ENCODE results near the gene TENT4B.
A peak's percentile ranks its signal among the peaks of the same experiment; 100 is the strongest.
"Not testable (repeated sequence)": the region's sequence is repeated elsewhere in the genome, so short reads cannot be mapped to it uniquely, and the experiment has no call there.

TENT4B gene

DNA sequence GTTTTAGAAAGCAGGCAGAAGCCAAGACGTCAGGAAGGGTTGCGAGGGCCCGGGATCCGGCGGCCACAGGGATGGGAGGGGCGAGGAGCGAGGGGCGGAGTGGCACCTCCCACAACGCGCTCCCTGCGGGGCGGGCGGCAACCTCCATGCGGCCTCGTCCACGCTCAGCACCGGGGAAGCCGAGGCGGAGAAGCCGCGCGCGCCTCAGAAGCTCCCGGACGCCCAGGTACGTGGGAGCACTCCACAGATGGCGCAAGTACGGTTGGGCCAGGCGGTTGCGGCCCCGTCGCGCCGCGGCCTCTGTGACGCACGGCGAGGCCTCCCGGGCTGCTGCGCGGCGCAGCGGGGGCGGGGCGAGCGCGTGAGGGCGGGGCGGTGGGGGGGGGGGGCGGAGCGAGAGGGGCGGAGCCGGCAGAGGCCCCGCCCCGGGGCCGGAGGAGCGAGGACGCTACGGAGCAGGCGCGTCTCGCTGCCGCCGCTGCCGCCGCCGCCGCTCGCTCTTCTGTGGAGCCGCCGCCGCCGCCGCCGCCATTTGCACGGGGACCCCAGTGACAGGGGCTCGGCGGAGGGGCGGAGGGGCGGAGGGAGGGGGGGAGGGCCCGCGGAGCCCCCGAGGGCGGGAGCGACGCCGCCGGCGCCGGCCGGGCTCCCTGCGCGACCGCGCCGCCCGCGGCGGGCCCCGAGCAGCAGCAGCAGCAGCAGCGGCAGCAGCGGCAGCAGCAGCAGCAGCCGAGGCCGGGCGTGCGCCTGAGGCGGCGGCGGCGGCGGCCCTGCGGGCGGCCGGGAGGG, at the start of gene TENT4B:
Gene TENT4B (plus strand): TSS at position 500 of the 789 bp plus-strand sequence. CDS start 316 bp downstream, outside the sequence.
- DNase-seq, result peak; percentile 87

DNA sequence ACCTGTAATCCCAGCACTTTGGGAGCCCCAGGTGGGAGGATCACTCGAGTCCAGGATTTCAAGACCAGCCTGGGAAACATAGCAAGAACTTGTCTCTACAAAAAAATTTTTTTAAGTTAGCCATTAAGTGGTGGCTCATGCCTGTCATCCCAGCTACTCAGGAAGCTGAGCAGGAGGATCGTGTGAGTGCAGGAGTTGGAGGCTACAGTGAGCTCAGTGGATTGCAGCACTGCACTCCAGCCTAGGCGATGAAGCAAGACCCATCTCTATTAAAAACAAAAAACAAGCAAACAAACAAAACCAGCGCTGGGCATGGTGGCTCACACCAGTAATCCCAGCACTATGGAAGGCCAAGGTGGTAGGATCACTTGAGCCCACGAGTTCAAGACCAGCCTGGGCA, 49.3 kb upstream of the TENT4B start:
- DNase-seq, result no peak

DNA sequence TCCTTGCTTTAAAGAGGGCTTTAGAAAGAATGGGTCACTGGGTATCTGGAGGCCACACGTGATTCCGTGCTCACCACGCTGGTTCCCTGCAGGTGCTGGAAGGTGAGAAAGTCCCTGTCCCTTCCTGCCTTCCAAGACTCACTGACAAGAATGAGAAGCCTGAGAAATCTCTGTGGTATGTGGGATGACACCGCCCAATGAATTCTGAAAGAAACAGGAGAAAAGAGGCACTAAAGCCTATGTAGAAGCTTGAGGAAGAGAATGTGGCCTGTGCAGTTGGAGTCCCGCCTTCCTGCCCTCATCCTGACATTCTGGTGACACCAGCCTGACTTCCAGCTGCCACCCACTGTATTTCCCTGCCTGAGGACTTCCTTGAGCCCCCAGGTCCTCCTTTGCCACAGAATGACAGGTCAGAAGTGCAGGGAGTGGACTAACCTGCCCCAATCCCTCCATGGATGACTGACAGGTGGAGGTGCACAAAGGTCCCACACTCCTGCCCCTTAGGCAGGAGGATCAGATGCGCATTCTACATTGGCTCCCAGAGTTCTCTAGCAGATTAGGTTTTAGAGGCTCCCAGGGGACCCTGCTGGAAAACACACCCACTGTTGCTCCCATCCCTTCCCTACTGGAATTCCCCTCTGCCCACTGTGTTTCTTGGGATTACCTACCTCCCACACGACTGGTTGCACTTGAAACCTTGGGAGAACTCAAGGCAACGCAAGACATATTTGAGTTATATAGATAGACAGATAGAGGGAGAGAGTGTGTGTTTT, 38.6 kb upstream of the TENT4B start:
- no peak for DNase-seq

DNA sequence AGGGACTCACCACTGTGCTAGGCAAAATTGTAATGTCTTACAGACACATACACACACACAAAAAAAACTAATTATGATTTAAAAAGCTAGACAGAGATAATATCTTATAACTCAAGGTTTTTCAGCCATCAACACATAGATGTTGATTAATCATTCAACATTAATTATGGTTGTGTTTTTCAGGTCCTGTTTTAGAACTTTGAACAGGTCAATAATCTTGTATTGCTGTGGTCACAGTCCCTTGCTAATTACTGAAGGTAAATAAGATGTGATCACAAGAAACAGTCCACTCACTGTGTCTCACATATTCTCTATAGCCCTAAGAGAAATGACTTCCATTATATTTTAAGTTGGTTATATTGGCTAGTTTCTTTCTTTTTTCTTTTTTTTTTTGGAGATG, 32.4 kb upstream of the TENT4B start:
- no peak for DNase-seq

DNA sequence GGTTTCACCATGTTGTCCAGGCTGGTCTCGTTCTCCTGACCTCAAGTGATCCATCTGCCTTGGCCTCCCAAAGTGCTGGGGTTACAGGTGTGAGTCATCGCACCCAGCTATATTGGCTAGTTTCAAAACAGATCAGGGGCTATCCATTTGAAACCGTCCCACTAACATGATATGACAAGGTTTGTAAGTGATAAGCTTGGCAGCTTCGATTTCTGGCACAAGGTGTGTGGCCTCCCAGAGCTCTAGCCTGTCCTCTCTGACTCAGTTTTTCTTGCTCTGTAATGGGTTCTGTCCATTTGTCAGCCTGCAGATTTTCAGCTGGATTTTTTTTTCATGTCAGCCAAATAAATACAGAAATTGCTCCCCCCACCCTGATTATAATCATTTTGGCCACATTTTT, 31.8 kb upstream of the TENT4B start:
- DNase-seq, result no peak

DNA sequence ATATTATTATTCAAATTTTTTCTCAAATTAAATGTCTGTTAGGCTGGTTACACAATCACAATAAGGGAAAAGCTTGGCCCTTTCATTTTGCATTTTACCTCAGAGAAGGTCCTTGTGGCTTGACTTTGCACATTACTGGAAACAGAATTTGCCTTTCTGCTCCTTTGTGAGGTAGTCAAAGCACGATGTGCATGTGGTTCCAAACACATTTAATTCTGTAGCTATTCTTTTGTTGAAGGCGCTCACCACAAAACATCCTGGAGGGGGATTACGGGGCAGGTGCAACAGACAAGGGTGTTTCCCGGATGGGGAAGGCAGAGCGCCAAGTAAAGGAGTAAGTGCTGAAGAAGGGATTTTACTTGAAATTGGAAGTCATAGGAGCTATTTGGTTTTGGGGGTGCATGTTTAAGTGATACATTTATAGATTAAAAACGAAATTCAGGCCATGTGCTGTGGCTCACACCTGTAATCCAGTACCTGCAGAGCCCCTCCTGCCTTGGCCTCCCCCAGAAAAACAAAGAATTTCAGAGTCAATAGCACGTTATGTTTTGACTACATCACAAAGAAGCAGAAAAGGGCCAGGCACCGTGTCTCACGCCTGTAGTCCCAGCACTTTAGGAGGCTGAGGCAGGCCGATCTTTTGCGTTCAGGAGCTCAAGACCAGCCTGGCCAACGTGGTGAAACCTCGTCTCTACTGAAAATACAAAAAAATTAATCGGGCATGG, 31.2 kb upstream of the TENT4B start:
- DNase-seq, result peak; percentile 15

DNA sequence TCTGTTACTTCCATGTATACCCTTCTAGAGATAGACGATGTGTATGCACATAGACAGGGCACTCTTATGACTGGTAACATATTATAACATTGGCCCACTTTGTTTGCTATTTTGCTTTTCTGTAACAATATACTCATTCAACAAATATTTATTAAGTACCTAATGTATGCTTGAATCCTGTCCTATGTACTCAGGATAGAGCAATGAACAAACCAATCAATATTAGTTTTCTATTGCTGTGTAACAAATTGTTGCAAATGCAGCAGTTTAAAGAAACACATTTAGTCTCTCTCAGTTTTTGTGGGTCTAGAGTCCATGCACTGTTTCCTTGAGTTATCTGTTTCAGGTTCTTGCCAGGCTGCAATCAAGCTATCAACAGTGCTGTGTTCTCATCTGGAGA, 29.7 kb upstream of the TENT4B start:
- DNase-seq, result no peak

DNA sequence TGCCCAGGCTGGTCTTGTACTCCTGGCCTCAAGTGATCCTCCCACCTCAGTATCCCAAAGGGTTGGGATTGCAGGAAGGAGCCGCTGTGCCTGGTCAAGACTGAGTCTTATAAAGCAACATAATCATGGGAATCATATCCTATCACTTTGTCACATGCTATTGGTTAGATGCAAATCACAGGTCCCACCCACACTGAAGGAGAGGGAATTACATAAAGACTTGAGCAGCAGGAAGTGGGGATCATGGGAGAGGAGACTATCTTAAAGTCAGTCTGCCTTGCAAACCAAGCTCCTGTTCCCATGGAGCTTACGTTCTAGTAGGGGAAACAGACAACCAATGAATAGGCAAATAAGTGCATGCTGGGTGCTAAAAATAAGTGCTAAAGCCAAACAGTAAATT, 28.3 kb upstream of the TENT4B start:
- no peak for DNase-seq

DNA sequence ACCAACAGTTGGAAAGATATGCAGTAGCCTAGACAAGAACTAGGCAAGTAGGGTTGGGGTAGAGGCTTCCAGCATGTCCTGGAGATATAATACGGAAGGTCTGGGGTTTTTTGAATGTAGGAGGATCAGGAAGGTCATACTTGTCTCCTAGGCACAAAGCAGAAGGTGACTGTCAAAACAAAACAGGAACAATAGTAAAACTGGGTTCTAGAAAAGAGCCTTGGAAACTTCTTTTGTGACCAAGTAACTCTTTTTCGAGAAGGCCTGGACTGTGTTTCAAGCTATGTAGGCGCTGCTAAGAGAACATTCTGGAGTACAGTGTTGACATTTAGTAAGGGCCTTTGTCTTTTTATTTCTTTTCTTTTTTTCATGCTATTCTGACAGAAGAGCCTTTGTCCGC, 26.9 kb upstream of the TENT4B start:
- no peak for DNase-seq

DNA sequence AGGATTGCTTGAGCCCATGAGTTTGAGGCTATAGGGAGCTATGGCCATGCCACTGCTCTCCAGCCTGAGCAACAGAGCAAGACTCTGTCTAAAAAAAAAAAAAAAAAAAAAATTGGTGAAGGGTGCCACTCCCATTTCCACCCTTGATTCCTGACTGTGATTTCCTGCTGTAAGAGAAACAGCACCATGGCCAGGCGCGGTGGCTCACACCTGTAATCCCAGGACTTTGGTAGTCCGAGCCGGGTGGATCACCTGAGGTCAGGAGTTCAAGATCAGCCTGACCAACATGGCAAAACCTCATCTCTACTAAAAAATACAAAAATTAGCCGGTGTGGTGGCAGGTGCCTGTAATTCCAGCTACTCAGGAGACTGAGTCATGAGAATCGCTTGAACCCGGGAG, 20.5 kb upstream of the TENT4B start:
- not testable (repeated sequence) for DNase-seq

DNA sequence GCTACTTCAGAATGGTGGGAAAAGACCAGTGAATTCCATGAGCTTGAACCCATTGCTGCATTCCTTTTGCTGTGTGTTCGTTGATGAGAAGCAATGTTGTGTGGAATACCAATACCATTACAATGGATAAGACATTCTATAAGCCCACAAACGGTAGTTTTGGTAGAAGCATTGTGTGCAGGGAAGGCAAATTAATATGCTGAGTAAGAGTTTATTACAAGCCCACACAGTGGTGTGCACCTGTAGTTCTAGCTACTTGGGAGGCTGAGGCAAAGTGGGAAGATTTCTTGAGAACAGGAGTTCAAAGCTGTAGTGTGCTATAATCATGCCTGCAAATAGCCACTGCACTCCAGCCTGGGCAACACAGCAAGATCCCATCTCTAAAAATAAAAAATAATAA, 19.9 kb upstream of the TENT4B start:
- no peak for DNase-seq

DNA sequence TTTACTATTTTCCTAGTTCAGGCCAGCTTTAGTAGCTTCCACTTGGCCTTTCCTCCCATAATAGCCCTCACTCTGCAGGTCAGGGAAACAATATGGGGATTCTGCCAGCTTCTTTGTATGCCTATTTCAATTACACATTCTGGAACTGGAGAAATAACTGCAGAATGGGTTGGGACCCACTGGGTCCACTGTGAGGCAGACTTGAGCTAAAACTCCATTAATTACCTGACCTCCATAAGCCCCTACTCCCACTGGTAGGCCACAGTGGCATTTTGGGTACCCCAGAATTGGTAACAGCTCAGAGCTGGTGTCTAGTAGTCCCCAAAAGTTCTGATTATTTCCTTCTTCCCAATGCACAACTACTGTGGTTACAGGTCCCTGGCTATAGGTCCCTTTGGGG, 16.7 kb upstream of the TENT4B start:
- DNase-seq, result no peak

DNA sequence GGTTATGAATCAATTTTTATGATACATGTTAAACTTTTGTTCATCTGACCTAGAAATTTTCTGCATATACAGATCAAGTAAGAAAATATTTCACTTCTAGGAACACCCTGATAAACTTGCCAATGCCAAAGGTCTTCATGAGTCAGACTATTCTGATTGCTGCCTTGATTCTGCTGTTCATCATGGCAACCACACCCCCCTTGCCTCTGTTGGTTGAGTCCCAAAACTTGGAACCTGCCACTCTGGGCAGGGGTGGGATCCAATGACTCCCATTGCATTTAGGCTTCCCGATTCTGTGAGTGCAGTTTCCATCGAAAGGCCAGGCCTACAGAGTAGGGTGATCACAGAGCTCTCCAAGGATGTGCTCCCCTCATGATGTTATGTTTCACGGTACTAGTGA, 15.8 kb upstream of the TENT4B start:
- DNase-seq, result no peak

DNA sequence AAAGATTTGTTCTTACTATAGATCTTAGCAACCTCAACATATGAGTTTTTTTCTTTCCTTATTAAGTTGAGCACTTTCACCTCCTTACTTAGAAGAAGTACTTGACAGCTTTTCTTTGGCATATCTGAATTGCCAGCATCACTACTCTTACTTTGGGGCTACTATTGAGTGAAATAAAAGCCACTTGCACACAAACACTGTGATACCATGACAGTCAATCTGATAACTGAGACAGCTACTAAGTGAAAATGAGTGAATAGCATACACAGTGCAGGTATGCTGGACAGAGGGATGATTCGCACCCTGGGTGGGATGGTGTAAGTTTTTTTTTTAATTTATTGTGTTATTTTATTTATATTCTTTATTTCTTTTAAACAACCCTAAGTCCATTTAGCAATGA, 13.5 kb upstream of the TENT4B start:
- DNase-seq, result no peak

DNA sequence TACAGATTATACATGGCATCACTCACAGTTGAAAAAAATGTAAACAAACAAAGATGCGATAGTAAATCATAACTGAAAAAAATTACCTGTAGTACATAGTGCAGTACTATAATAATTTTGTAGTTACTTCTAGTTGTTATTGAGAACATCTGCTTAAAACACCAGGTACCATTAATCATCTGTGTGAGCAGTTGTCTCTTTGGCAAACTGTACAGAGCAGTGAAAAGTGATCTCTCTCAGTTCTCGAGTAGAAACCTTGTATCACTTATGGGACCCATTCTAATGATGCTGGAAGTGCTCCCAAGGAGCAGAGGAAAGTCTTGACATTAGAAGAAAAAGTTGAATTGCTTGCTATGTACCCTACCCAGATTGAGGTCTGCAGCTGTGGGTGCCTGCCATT, 8.9 kb upstream of the TENT4B start:
- no peak for DNase-seq

DNA sequence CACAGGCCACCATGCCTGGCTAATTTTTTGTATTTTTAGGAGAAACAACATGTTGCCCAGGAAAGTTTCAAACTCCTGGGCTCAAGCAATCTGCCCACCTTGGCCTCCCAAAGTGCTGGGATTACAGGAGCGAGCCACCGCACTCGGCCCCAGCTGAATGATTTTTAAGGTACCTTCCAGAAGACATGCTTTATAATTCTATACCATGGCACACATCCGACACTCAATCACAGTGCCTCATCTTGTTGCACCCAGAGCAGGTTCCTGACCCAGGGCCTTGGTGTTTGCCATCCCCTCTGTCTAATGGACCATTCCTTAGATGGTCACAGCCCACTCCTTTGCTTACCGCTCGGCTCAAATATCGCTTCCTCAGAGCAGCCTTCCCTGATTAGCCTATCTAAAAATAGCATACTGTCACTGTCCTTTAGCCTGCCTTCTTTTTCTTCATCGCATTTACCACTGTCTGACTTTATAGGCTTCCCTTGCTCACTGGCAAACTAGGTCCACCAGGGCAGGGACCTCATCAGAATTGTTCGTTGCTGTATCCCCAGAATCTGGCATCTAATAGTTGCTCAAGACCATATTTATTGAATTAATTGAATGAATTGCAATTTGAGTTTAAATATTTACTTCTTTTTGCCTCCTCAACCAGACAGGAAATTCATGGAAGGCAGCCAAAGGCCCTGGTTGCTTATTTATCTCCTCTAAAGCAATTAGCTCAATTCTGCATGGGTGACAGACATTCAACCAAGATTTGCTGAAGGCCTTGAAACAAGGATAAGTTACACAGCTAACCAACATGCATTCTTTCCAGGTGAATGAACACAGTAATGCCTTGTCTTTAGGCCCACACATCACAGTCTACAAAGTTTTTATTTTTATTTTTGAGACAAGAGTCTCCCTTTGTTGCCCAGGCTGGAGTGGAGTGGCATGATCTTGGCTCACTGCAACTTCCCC, 6.3 kb upstream of the TENT4B start:
- DNase-seq, result no peak

DNA sequence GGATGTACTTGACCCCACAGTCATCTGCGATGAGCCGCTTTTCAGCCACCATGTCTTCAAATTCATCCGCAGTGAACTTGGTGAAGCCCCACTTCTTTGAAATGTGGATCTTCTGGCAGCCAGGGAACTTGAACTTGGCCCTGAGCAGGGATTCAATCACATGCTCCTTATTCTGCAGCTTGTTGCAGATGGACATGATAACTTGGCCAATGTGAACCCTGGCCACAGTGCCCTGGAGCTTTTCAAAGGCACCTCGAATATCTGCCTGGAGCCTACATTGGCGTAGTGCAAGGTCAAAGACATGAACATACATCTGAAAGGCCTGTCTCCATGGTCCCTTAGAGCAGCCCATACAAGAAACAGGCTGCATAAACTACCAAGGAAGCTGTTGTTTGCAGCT, 1.8 kb upstream of the TENT4B start:
- DNase-seq, result no peak

DNA sequence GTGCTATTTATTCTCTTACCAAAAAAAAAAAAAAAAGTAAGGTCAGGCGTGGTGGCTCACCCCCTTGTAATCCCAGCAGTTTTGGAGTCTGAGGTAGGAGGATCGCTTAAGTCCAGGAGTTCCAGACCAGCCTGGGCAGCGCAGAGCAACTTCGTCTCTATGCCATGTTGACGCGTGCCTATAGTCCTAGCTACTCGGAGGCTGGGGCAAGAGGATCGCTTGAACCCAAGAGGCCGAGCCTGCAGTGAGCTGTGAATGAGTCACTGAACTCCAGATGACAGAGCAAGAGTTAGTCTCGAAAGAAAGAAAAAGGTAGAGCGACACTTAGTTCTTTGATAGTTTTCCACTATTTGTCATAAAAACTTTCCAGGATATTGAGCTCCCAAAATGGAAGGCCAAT, 1.4 kb upstream of the TENT4B start:
- DNase-seq, result peak; percentile 33

DNA sequence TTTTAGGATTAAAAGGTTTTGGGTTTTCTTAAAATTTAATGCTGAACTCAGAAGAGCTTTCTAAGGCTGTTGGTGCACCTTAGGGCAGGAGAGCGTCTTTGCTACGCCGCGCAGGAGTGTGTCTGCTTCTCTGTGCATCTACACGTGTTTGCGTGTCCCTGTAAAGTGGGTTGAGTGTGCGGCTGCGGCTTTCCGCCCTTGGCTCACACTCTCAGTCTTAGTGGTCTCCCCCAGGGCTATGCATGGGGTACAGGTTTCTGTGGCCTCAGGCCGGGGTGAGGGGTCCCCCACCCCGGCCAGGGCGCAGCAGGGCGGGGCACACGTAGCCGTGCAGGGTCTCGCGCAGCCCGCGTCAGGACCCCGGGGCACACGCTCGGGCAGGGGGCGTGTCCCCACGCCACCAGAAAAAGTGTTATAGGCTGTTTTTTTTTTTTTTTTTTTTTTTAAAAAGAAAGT, 727 bp upstream of the TENT4B start:
- DNase-seq, result peak; percentile 75

DNA sequence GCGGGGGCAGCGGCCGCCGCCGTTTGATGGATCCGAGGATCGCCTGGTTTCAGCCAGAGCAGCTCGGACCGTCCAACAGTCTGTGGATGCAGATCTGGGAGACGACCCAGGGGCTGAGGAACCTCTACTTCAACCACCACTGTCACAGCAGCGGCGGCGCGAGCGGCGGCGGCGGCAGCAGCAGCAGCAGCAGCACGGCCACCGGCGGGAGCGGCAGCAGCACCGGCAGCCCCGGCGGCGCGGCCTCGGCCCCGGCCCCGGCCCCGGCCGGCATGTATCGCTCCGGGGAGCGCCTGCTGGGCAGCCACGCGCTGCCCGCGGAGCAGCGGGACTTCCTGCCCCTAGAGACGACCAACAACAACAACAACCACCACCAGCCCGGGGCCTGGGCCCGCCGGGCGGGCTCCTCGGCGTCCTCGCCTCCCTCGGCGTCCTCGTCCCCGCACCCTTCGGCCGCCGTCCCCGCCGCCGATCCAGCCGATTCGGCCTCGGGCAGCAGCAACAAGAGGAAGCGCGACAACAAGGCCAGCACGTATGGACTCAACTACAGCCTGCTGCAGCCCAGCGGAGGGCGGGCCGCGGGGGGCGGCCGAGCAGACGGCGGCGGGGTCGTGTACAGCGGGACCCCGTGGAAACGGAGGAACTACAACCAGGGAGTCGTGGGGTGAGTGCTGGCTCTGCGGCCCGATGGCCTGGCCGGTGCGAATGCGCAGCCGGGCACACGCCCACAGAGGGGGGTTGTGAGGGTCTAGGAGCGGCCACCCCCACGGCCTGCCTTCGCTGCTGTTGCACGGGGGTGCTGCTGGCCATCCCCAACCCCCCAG, 702 bp downstream of the TENT4B start:
- DNase-seq, result peak; percentile 43

DNA sequence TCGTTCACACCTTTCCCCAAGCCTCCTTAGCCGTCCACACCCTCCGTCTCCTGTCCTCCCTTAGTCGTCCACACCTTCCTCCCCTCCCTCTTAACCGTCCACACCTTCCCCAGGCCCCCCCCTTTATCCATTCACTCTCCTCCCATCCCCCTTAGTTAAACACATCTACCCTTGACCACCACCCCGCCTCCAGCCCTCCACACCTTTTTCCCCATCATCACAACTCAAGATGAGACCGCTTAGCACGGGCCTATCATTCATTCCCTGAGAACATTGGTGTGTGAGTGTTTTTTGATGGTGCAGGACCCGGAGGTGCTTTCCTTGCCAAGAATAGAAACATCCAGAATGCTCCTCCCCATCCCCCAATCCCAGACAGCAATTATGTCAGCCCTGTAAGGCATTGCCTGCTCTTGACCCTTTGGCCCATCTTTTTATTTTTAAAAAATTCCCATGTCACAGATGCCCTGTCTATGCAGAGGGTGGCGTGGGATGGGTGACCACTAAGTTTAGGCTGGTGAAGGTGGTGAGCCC, 1.4 kb downstream of the TENT4B start:
- no peak for DNase-seq
